Astrocyte (in vitro differentiated cells and primary cell): ENCODE results near the gene TMA7. TPM values are rescaled to one million over a fixed set of nuclear protein-coding genes. Genes with fewer than 3 reads are reported as not detected.
A peak's percentile ranks its signal among the peaks of the same experiment; 100 is the strongest.

Source experiments
- DNase-seq: peaks from one replicate; pipeline ENCODE4 v3.0.0-alpha.2; 2010; ENCODE audit warnings: low read depth
- FAIRE-seq: peaks from 2 replicates; lab custom pipeline; 2011; peaks lifted over from hg19 to GRCh38; lab: Jason Lieb, UNC
- H2AFZ ChIP-seq: 2 replicates; pipeline ENCODE4 v1.6.0; 2012; ENCODE audit warnings: low read depth, low read length, inconsistent platforms
- H3K27ac ChIP-seq: 2 replicates; pipeline ENCODE4 v1.5.1; 2011; ENCODE audit warnings: low read depth, low read length, inconsistent platforms
- H3K27me3 ChIP-seq: 2 replicates; pipeline ENCODE4 v1.6.0; 2011; ENCODE audit warnings: low read length, inconsistent platforms; ENCODE audit not compliant: insufficient read depth
- H3K36me3 ChIP-seq: 2 replicates; pipeline ENCODE4 v1.5.1; 2011; ENCODE audit warnings: low read length, inconsistent platforms; ENCODE audit not compliant: insufficient read depth
- H3K4me1 ChIP-seq: 2 replicates; pipeline ENCODE4 v1.5.1; 2011; ENCODE audit warnings: low read length, inconsistent platforms; ENCODE audit not compliant: insufficient read depth
- H3K4me2 ChIP-seq: 2 replicates; pipeline ENCODE4 v1.6.0; 2012; ENCODE audit warnings: low read length, inconsistent platforms
- H3K4me3 ChIP-seq: 2 replicates; pipeline ENCODE4 v1.5.1; 2011; ENCODE audit warnings: low read depth, mild to moderate bottlenecking, low read length, inconsistent platforms; ENCODE audit not compliant: insufficient read depth
- H3K79me2 ChIP-seq: 2 replicates; pipeline ENCODE4 v1.6.0; 2012; ENCODE audit warnings: mild to moderate bottlenecking, low read length, inconsistent platforms; ENCODE audit not compliant: insufficient read depth
- H3K9ac ChIP-seq: 2 replicates; pipeline ENCODE4 v1.6.0; 2012; ENCODE audit warnings: mild to moderate bottlenecking, low read length, inconsistent platforms
- H3K9me3 ChIP-seq: 2 replicates; pipeline ENCODE4 v1.5.1; 2012; ENCODE audit warnings: low read depth, mild to moderate bottlenecking, low read length, inconsistent platforms; ENCODE audit not compliant: insufficient read depth
- H4K20me1 ChIP-seq: 2 replicates; pipeline ENCODE4 v1.6.0; 2012; ENCODE audit warnings: low read length, inconsistent platforms; ENCODE audit not compliant: insufficient read depth
- H3K27ac Mint-ChIP-seq: one replicate; pipeline ENCODE4 v1.8.0; 2021; ENCODE audit warnings: mild to moderate bottlenecking, mixed read lengths; ENCODE audit not compliant: unreplicated experiment
- H3K27me3 Mint-ChIP-seq: one replicate; pipeline ENCODE4 v1.8.0; 2021; ENCODE audit warnings: low read depth, mixed read lengths; ENCODE audit not compliant: unreplicated experiment
- H3K36me3 Mint-ChIP-seq: one replicate; pipeline ENCODE4 v1.8.0; 2021; ENCODE audit warnings: low read depth, mixed read lengths; ENCODE audit not compliant: unreplicated experiment
- H3K4me1 Mint-ChIP-seq: one replicate; pipeline ENCODE4 v1.8.0; 2021; ENCODE audit warnings: low read depth, mixed read lengths; ENCODE audit not compliant: unreplicated experiment
- H3K4me3 Mint-ChIP-seq: one replicate; pipeline ENCODE4 v1.8.0; 2021; ENCODE audit warnings: mild to moderate bottlenecking, moderate library complexity, mixed read lengths; ENCODE audit not compliant: unreplicated experiment
- H3K9me3 Mint-ChIP-seq: one replicate; pipeline ENCODE4 v1.8.0; 2021; ENCODE audit warnings: mild to moderate bottlenecking, mixed read lengths; ENCODE audit not compliant: unreplicated experiment
- CTCF ChIP-seq: IDR thresholded peaks from 2 replicates; pipeline ENCODE4 v1.5.1; 2011; ENCODE audit warnings: low read depth, mild to moderate bottlenecking, inconsistent platforms, low read length, moderate library complexity; ENCODE audit not compliant: insufficient read depth
- EZH2 ChIP-seq: IDR thresholded peaks from 2 replicates; pipeline ENCODE4 v1.6.1; 2012; ENCODE audit warnings: mild to moderate bottlenecking, low read length, inconsistent platforms; ENCODE audit not compliant: insufficient read depth
- total RNA-seq: library from RNA; stranded (reverse); gene quantifications from 2 replicates; pipeline ENCODE4 v1.2.1, GENCODE V29; 2021

TMA7 gene
- total RNA-seq, 1 donor from 2014 or later: 272 TPM

DNA sequence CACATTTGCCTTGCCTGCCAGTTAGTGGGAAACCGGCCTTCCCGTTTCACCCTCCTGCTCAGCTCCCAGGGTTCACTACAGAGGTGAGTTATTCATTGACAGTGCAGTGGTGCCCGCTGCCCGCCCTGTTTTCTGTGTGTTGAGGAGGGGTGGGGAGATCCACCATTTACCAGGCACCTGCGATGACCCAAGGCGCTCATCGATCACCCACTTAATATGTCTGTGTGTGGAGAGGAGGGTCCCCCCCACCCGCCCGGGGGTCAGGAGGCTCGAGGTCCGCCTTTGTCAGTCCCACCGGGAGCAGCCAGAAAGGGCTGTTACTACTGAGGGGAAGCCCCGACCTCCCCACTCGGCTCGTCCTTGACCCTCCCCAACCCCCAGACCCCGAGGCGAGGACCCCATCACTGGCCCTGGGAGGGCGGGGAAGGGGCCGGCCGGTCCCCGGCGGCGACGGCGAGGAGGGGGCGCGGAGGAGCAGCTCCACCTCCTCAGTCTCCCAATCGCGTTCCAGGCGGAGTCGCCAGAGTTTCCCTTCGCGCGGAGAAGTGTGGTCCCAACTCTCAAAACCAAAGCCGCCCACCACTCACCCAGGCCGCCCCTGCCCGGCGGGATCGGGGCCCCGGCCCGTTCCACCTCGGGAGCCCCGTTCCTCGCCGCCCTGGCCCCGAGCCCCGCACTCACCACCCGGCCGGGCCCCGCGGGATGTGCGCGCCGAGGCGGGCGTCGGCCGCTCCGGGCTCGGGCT lies 11.3 kb upstream of the TMA7 start:
- H4K20me1 ChIP-seq: peaks cover 46% of the 10 kb centered on the region
- peak overlapping the region; percentile 56 for H2AFZ ChIP-seq
- H3K9me3 Mint-ChIP-seq: no peaks in the 10 kb centered on the region
- H3K27ac Mint-ChIP-seq: no peak overlapping the region
- H3K27me3 ChIP-seq: no peaks in the 10 kb centered on the region
- no peak for DNase-seq
- H3K4me1 ChIP-seq: peaks cover 53% of the 10 kb centered on the region
- H3K4me2 ChIP-seq: peak overlapping the region; percentile 97
- H3K9ac ChIP-seq: peak overlapping the region; percentile 84
- peaks cover 7% of the 10 kb centered on the region for H3K36me3 ChIP-seq
- H3K4me3 Mint-ChIP-seq: peak overlapping the region; percentile 85
- peak overlapping the region; percentile 68 for H3K4me3 ChIP-seq
- H3K36me3 Mint-ChIP-seq: peaks cover 6% of the 10 kb centered on the region
- H3K79me2 ChIP-seq: peaks cover 43% of the 10 kb centered on the region
- H3K9me3 ChIP-seq: no peaks in the 10 kb centered on the region
- peak overlapping the region; percentile 53 for H3K27ac ChIP-seq
- H3K4me1 Mint-ChIP-seq: peaks cover 52% of the 10 kb centered on the region
- no peaks in the 10 kb centered on the region for H3K27me3 Mint-ChIP-seq
- FAIRE-seq: no peak
- TF ChIP-seq CTCF: no peak
- TF ChIP-seq EZH2: no peak

DNA sequence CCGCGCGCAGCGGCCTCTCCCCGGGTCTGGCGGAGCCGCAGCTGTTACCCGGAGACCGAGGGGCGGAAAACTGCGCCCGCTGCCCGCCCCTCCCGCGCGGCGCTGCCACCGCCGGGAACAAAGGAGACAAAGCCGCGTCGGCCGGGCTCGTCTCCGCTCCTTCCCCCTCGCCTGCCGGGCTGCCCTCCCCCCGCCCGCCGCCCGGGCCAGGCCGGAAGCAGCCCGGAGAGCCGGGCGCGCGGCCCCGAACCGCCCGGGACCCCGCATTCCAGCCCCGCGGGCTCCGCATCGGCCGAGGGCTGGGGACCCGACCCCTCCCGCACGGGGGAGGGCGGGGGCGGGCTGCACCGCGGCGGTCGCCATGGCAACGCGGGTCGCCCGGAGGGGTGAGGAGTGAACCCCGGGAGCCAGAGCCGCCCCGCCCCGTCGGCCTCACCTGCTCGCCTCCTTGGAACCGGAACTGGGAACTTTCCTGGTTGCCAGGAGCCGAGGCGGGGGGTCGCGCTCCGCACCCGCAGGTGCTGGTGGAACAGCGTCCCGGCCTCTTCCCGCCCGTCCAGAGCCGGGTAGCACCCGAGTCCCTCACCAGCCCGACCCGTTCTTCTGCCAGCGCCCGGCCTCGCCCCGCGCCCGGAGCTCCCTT lies 10.6 kb upstream of the TMA7 start:
- Mint-ChIP-seq H3K9me3 (no peaks in the 10 kb centered on the region), H3K4me1 (peaks cover 55% of the 10 kb centered on the region), H3K4me3 (peak overlapping the region; percentile 82), H3K36me3 (peaks cover 6% of the 10 kb centered on the region), H3K27ac (no peak overlapping the region), H3K27me3 (no peaks in the 10 kb centered on the region)
- Histone ChIP-seq H3K27me3 (no peaks in the 10 kb centered on the region), H3K79me2 (peaks cover 42% of the 10 kb centered on the region), H3K4me2 (peak overlapping the region; percentile 97), H3K27ac (peak overlapping the region; percentile 53), H3K4me1 (peaks cover 60% of the 10 kb centered on the region), H2AFZ (peak overlapping the region; percentile 85), H4K20me1 (peaks cover 40% of the 10 kb centered on the region), H3K9ac (peak overlapping the region; percentile 84), H3K9me3 (no peaks in the 10 kb centered on the region), H3K36me3 (peaks cover 7% of the 10 kb centered on the region), H3K4me3 (peak overlapping the region; percentile 68)
- FAIRE-seq (no peak), DNase-seq (no peak)
- TF ChIP-seq EZH2 (no peak), CTCF (no peak)
